ENCODE data around the gene MAEL. TPM values are rescaled to one million over a fixed set of nuclear protein-coding genes. Genes with fewer than 3 reads are reported as not detected.

The MAEL gene
- total and polyA plus RNA-seq, 2 of the 13 experiments (the other 11 are each of a cell fraction or from before 2014, with no cell fraction given) = not detected

DNA sequence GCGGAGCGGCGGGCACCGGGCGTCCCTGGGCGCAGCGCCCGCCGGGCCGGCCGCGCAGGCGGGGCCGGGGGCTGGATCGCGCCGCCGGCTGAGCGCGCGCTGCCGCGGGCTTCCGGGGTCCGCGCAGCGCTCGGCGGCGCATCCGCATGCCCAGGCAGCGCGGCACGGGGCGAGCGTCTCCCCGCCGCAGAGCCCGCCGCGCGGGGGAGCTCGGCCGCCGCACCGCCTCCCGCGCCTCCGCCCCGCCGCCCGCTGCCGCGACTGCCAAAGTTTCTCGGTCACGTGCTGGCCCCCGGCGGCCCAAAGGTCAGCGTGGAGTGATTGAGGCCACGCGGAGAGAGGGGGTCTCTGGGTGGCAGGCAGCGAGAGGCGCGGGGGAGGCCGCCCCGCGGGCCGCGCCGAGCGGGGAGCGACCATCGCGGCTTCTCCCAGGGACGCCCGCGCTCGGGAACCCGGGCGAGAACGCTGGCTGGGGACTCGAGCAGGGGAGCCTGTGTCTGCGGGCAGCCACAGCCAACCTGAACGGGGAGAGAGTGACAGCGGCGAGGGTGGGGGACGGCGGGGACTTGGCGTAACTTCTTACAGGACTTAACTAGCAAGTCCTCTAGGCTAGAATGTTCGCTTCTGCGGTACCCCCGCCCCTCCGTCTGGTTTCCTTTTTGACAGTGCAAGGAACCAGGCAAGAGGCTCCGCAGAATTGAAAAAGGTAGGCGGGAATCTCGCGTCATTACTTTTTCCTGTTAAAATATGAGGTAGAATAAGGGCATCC lies 13.5 kb upstream of the MAEL start, which contains the start of gene ILDR2 (continued):
- TF ChIP-seq HNF1B (CRISPR knock-in tag; IDR thresholded peaks at IDR 0.05) (no peak), RFX1 (IDR thresholded peaks at IDR 0.05) (no peak), ZNF768 (CRISPR knock-in tag; IDR thresholded peaks at IDR 0.05) (0 out of 2 replicates have a peak, but pooled peaks have one; percentile 13), TFDP1 (CRISPR knock-in tag; IDR thresholded peaks at IDR 0.05; ENCODE audit: borderline replicate concordance) (peak; percentile 65; the same call in 1 of the 2 replicates), ZMYM4 (CRISPR knock-in tag; IDR thresholded peaks at IDR 0.05) (peak; percentile 25; the same call in 1 of the 2 replicates), PPARG (CRISPR knock-in tag; conservative IDR thresholded peaks at IDR 0.05) (no peak), NR2C2 (CRISPR knock-in tag; IDR thresholded peaks at IDR 0.05; ENCODE audit: borderline replicate concordance) (0 out of 2 replicates have a peak, but pooled peaks have one; percentile 25), ZNF549 (CRISPR knock-in tag; IDR thresholded peaks at IDR 0.05) (no peak), ZSCAN21 (CRISPR knock-in tag; IDR thresholded peaks at IDR 0.05; ENCODE audit: borderline replicate concordance) (0 out of 2 replicates have a peak, but pooled peaks have one; percentile 21), ZNF18 (CRISPR knock-in tag; IDR thresholded peaks at IDR 0.05; ENCODE audit: insufficient replicate concordance) (no peak), BHLHE40 (IDR thresholded peaks at IDR 0.05; ENCODE audit: low read length) (peak; percentile 38; the same call in 1 of the 2 replicates), ZSCAN25 (CRISPR knock-in tag; IDR thresholded peaks at IDR 0.05) (no peak), ZNF530 (CRISPR knock-in tag; IDR thresholded peaks at IDR 0.05; ENCODE audit: low read depth) (no peak), TAF1 (CRISPR knock-in tag; IDR thresholded peaks at IDR 0.05) (0 out of 2 replicates have a peak, but pooled peaks have one; percentile 16), ZBTB2 (CRISPR knock-in tag; IDR thresholded peaks at IDR 0.05; ENCODE audit: low read depth) (0 out of 2 replicates have a peak, but pooled peaks have one; percentile 31), HNRNPLL (IDR thresholded peaks at IDR 0.05; ENCODE audit: low read depth, low read length, poor library complexity, severe bottlenecking) (peak; percentile 41), MAX (IDR thresholded peaks at IDR 0.05) (peak; percentile 63), ZNF777 (CRISPR knock-in tag; IDR thresholded peaks at IDR 0.05) (peak; percentile 81; the same call in 1 of the 2 replicates)
- TF ChIP-seq, protein P1, sequence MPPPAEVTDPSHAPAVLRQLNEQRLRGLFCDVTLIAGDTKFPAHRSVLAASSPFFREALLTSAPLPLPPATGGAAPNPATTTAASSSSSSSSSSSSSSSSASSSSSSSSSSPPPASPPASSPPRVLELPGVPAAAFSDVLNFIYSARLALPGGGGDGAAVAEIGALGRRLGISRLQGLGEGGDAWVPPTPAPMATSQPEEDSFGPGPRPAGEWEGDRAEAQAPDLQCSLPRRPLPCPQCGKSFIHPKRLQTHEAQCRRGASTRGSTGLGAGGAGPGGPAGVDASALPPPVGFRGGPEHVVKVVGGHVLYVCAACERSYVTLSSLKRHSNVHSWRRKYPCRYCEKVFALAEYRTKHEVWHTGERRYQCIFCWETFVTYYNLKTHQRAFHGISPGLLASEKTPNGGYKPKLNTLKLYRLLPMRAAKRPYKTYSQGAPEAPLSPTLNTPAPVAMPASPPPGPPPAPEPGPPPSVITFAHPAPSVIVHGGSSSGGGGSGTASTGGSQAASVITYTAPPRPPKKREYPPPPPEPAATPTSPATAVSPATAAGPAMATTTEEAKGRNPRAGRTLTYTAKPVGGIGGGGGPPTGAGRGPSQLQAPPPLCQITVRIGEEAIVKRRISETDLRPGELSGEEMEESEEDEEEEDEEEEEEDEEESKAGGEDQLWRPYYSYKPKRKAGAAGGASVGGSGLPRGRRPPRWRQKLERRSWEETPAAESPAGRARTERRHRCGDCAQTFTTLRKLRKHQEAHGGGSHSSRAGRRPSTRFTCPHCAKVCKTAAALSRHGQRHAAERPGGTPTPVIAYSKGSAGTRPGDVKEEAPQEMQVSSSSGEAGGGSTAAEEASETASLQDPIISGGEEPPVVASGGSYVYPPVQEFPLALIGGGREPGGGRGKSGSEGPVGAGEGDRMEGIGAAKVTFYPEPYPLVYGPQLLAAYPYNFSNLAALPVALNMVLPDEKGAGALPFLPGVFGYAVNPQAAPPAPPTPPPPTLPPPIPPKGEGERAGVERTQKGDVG (CRISPR knock-in tag; IDR thresholded peaks at IDR 0.05; ENCODE audit: borderline replicate concordance) = no peak

Data from HepG2 (cell line).